GM10248 (cell line): ENCODE data around the gene NSF.

ENCODE experiments used
- CTCF ChIA-PET: fragments of 300-600 bp; sonication (Branson Sonifier 250); formaldehyde crosslinking; extraction: SDS; loops from one replicate; lab custom pipeline; 2021; ENCODE audit warnings: antibody characterized with exemption; lab: Yijun Ruan, JAX
- POLR2A ChIA-PET: fragments of 350-650 bp; sonication (Branson Sonifier 250); formaldehyde crosslinking; extraction: SDS; loops from one replicate; lab custom pipeline; 2020; ENCODE audit warnings: antibody characterized with exemption; lab: Yijun Ruan, JAX
- DNase-seq: peaks from one replicate; pipeline ENCODE4 v3.0.0; 2012; ENCODE audit errors: extremely low spot score
- TF ChIP-seq, protein P1 (sequence below): IDR thresholded peaks from 2 replicates; pipeline ENCODE4 v1.5.1; 2012; ENCODE audit warnings: mild to moderate bottlenecking, low read depth; ENCODE audit errors: extremely low read depth, missing control alignments, control extremely low read depth

NSF gene

DNA sequence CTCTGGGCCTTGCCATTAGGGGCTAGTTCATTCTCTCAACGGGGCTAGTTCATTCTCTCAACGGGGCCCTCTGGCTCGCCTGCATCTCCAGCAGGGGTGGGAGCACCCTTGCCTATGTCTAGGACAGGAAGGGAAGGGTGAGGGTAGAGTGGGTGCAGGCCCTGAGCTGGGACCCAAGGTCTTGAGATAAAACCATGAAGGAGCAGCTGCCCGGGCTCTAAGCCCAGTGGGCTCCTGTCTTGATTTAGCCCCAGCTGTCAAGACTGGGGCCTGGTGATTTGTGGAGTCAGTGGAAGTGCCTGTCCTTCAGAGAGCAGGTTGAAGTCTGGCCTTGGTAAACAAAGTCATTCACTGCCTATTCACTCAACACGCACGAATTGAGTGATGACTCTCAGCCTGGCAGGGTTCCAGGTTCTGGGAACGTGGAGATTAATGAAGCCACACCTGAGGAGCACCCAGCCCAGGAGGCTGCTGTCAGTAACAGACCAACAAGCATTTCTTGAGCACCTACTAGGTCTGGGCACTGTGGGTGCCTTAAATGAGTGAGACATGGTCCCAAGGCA, 192.6 kb downstream of the NSF start:
- TF ChIP-seq, protein P1, sequence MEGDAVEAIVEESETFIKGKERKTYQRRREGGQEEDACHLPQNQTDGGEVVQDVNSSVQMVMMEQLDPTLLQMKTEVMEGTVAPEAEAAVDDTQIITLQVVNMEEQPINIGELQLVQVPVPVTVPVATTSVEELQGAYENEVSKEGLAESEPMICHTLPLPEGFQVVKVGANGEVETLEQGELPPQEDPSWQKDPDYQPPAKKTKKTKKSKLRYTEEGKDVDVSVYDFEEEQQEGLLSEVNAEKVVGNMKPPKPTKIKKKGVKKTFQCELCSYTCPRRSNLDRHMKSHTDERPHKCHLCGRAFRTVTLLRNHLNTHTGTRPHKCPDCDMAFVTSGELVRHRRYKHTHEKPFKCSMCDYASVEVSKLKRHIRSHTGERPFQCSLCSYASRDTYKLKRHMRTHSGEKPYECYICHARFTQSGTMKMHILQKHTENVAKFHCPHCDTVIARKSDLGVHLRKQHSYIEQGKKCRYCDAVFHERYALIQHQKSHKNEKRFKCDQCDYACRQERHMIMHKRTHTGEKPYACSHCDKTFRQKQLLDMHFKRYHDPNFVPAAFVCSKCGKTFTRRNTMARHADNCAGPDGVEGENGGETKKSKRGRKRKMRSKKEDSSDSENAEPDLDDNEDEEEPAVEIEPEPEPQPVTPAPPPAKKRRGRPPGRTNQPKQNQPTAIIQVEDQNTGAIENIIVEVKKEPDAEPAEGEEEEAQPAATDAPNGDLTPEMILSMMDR: no peak
- CTCF ChIA-PET: interaction anchor here (1.0 kb wide), 1 partner anchor 8 kb away, joined by 4 read pairs; no protein-coding TSS in a partner anchor
- DNase-seq: no peak
- POLR2A ChIA-PET: no interaction called here

DNA sequence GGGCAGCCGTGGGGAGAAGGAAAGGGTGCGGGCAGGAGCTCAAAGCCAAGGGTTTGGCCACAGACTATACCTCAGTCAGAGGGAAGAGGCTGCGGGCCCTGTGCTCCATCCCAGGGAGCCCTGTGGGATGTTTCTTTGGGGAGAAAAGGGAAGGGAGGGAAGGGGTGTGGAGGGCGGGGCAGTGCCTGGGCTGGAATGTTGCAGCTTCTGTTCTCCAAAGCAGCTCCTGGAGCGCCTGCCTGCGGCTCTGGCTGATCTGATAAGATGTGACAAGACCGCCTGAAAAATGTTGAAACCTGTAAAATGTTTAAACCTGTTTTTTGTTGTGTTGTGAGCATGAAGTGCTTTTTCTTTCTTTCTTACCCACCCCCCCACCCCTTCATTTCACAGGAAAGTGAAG, 195.2 kb downstream of the NSF start:
- ChIA-PET POLR2A (no interaction called here), CTCF (no interaction called here)
- TF ChIP-seq, protein P1: no peak
- no peak for DNase-seq

DNA sequence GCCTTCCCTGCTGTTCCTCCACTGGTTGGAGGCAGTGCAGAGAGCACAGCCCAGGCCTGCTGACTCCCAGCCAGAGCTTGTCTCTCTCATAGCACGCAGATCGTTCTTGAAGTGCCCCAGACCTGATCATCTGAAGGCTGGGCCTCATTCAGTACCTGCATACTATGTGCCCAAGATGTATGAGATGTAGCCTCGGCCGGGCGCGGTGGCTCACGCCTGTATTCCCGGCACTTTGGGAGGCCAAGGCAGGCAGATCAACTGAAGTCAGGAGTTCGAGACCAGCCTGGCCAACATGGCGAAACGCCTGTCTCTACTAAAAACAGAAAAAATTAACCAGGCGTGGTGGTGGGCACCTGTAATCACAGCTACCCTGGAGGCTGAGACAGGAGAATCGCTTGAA, 197.0 kb downstream of the NSF start:
- TF ChIP-seq, protein P1: no peak
- ChIA-PET POLR2A (no interaction called here), CTCF (no interaction called here)
- DNase-seq: no peak

DNA sequence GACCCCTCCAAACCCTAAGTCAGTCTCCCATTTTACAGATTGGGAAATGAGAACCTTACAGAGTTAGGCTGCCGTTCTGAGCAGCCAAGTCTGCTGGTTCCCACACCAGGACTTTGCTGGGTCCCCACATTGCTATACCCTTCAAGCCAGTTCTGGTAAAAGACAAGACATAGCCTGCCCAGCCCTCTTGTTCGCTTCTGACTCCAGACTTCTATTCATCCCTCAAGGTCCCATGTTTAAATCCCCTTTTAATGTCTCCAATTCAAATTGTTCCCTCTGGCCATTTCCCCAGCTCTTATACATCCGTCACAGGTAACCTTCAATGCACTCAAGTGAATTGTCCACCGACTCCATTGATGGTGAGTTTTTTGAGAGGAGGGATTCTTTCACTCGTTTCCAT, 197.8 kb downstream of the NSF start:
- TF ChIP-seq, protein P1: no peak
- no peak for DNase-seq
- ChIA-PET POLR2A (no interaction called here), CTCF (no interaction called here)

DNA sequence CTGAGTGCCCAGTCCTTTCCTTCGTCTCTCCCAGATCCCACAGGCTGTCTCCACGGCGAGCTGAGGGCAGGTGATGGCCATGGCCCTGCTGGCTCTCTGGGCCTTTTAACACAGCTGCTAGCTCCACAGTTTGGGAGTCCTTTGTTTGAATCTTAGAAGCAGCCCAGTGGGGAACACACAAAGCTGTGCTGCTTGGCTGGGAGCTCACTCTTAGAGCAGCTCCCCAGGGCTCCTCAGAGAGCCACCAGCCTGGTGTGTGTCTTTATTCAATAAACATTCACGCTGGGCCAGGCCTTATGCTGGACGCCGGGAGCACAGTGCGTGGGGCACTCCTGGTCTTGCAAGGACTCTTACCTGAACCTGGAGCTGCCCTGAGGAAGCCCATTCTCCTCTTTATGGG, 198.3 kb downstream of the NSF start:
- ChIA-PET CTCF (interaction anchor here (0.8 kb wide), 1 partner anchor 53 kb away, joined by 3 read pairs; no protein-coding TSS in a partner anchor), POLR2A (no interaction called here)
- TF ChIP-seq, protein P1: no peak
- DNase-seq: no peak

DNA sequence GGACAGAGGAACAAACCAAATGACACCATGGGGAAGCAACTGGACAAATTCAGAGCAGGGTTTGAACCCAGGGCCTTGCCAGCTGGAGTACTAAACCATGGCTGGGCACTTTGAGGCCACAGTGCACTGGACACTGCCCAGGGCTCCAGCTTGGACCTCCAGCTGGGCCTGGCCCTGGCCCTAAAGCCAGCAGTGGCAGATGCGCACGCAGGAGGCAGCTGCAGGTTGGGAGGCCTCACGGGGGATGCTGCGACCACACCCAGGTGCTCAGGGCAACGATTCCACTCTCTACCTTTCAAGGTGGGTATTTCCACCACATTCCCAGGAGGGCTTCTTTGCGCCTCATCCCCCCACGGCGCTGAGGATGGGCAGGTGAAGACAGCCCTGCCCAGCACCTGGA, 199.1 kb downstream of the NSF start:
- ChIA-PET CTCF (interaction anchor here (0.8 kb wide), 1 partner anchor 52 kb away, joined by 3 read pairs; no protein-coding TSS in a partner anchor), POLR2A (no interaction called here)
- TF ChIP-seq, protein P1: no peak
- DNase-seq: no peak
